HEK293 (cell line): ENCODE data around the gene CYBA.

ENCODE experiments used
- TCF7L2 ChIP-seq: IDR thresholded peaks from 2 replicates; pipeline ENCODE4 v1.6.1; 2011; ENCODE audit warnings: low read depth, mild to moderate bottlenecking, inconsistent platforms, low read length, moderate library complexity, borderline replicate concordance
- ZNF146 ChIP-seq: fragments of 450-650 bp; formaldehyde crosslinking; IDR thresholded peaks from 2 replicates; pipeline ENCODE4 v1.5.1; 2016; ENCODE audit warnings: missing biosample characterization, missing genetic modification characterization
- ZNF335 ChIP-seq: fragments of 450-650 bp; formaldehyde crosslinking; conservative IDR thresholded peaks from 2 replicates; pipeline ENCODE4 v1.5.1; 2016; ENCODE audit warnings: missing biosample characterization, missing genetic modification characterization
- ZNF354C ChIP-seq: fragments of 450-650 bp; formaldehyde crosslinking; IDR thresholded peaks from 2 replicates; pipeline ENCODE4 v1.5.1; 2016; ENCODE audit warnings: missing biosample characterization, missing genetic modification characterization, low read depth, borderline replicate concordance
- ZNF600 ChIP-seq: fragments of 450-650 bp; formaldehyde crosslinking; IDR thresholded peaks from 2 replicates; pipeline ENCODE4 v1.5.1; 2016; ENCODE audit warnings: missing biosample characterization, missing genetic modification characterization
- TF ChIP-seq, protein P1 (sequence below): fragments of 450-650 bp; formaldehyde crosslinking; IDR thresholded peaks from 2 replicates; pipeline ENCODE4 v1.5.1; 2016; ENCODE audit warnings: missing biosample characterization, missing genetic modification characterization
- TF ChIP-seq, protein P2 (sequence below): fragments of 450-650 bp; formaldehyde crosslinking; IDR thresholded peaks from 2 replicates; pipeline ENCODE4 v1.5.1; 2016; ENCODE audit warnings: missing biosample characterization, missing genetic modification characterization
- TF ChIP-seq, protein P3 (sequence below): fragments of 450-650 bp; formaldehyde crosslinking; IDR thresholded peaks from 2 replicates; pipeline ENCODE4 v1.5.1; 2016; ENCODE audit warnings: missing biosample characterization, missing genetic modification characterization
- TF ChIP-seq, protein P4 (sequence below): fragments of 450-650 bp; formaldehyde crosslinking; IDR thresholded peaks from 2 replicates; pipeline ENCODE4 v1.5.1; 2016; ENCODE audit warnings: missing biosample characterization, missing genetic modification characterization

DNA sequence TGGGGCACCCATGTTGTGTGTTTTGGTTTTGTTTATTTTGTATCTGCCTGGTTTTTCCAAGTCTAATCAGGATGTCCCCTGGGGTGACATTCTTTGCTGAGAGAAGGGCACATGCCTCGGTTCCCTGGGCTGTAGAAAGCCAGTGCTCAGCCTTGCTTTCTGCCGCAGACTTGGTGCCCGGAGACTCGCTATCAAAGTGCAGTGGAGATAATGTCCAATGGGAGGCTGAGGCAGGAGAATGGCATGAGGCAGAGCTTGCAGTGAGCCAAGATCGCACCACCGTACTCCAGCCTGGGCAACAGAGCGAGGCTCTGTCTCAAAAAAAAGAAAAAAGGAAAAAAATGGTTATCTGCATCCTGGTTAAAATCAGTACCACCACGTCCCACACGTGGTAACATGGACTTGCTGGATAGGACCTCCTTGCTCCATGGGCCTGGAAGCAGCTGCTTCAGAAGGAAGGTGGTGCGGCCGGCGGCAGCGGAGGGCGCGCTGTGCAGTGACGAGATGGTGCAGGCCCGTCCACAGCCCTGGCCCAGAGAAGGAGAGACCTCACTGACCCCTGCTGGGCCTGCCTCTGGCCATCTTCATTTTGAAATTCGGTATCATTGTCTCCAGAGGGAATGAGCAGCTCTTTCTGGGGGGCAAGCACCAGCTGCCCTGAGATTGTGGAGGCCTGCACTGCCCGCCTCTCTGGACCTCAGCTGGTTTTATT, 31.7 kb downstream of the CYBA start:
- TF ChIP-seq, protein P1, sequence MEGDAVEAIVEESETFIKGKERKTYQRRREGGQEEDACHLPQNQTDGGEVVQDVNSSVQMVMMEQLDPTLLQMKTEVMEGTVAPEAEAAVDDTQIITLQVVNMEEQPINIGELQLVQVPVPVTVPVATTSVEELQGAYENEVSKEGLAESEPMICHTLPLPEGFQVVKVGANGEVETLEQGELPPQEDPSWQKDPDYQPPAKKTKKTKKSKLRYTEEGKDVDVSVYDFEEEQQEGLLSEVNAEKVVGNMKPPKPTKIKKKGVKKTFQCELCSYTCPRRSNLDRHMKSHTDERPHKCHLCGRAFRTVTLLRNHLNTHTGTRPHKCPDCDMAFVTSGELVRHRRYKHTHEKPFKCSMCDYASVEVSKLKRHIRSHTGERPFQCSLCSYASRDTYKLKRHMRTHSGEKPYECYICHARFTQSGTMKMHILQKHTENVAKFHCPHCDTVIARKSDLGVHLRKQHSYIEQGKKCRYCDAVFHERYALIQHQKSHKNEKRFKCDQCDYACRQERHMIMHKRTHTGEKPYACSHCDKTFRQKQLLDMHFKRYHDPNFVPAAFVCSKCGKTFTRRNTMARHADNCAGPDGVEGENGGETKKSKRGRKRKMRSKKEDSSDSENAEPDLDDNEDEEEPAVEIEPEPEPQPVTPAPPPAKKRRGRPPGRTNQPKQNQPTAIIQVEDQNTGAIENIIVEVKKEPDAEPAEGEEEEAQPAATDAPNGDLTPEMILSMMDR: no peak
- TF ChIP-seq, protein P2, sequence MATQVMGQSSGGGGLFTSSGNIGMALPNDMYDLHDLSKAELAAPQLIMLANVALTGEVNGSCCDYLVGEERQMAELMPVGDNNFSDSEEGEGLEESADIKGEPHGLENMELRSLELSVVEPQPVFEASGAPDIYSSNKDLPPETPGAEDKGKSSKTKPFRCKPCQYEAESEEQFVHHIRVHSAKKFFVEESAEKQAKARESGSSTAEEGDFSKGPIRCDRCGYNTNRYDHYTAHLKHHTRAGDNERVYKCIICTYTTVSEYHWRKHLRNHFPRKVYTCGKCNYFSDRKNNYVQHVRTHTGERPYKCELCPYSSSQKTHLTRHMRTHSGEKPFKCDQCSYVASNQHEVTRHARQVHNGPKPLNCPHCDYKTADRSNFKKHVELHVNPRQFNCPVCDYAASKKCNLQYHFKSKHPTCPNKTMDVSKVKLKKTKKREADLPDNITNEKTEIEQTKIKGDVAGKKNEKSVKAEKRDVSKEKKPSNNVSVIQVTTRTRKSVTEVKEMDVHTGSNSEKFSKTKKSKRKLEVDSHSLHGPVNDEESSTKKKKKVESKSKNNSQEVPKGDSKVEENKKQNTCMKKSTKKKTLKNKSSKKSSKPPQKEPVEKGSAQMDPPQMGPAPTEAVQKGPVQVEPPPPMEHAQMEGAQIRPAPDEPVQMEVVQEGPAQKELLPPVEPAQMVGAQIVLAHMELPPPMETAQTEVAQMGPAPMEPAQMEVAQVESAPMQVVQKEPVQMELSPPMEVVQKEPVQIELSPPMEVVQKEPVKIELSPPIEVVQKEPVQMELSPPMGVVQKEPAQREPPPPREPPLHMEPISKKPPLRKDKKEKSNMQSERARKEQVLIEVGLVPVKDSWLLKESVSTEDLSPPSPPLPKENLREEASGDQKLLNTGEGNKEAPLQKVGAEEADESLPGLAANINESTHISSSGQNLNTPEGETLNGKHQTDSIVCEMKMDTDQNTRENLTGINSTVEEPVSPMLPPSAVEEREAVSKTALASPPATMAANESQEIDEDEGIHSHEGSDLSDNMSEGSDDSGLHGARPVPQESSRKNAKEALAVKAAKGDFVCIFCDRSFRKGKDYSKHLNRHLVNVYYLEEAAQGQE (tag by site-specific recombination): no peak
- no peak for TF ChIP-seq TCF7L2
- no peak for TF ChIP-seq ZNF335 (tag by site-specific recombination)
- TF ChIP-seq, protein P3, sequence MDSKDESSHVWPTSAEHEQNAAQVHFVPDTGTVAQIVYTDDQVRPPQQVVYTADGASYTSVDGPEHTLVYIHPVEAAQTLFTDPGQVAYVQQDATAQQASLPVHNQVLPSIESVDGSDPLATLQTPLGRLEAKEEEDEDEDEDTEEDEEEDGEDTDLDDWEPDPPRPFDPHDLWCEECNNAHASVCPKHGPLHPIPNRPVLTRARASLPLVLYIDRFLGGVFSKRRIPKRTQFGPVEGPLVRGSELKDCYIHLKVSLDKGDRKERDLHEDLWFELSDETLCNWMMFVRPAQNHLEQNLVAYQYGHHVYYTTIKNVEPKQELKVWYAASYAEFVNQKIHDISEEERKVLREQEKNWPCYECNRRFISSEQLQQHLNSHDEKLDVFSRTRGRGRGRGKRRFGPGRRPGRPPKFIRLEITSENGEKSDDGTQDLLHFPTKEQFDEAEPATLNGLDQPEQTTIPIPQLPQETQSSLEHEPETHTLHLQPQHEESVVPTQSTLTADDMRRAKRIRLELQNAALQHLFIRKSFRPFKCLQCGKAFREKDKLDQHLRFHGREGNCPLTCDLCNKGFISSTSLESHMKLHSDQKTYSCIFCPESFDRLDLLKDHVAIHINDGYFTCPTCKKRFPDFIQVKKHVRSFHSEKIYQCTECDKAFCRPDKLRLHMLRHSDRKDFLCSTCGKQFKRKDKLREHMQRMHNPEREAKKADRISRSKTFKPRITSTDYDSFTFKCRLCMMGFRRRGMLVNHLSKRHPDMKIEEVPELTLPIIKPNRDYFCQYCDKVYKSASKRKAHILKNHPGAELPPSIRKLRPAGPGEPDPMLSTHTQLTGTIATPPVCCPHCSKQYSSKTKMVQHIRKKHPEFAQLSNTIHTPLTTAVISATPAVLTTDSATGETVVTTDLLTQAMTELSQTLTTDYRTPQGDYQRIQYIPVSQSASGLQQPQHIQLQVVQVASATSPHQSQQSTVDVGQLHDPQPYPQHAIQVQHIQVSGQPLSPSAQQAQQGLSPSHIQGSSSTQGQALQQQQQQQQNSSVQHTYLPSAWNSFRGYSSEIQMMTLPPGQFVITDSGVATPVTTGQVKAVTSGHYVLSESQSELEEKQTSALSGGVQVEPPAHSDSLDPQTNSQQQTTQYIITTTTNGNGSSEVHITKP: no peak
- TF ChIP-seq, protein P4, sequence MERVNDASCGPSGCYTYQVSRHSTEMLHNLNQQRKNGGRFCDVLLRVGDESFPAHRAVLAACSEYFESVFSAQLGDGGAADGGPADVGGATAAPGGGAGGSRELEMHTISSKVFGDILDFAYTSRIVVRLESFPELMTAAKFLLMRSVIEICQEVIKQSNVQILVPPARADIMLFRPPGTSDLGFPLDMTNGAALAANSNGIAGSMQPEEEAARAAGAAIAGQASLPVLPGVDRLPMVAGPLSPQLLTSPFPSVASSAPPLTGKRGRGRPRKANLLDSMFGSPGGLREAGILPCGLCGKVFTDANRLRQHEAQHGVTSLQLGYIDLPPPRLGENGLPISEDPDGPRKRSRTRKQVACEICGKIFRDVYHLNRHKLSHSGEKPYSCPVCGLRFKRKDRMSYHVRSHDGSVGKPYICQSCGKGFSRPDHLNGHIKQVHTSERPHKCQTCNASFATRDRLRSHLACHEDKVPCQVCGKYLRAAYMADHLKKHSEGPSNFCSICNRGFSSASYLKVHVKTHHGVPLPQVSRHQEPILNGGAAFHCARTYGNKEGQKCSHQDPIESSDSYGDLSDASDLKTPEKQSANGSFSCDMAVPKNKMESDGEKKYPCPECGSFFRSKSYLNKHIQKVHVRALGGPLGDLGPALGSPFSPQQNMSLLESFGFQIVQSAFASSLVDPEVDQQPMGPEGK (tag by site-specific recombination): no peak
- no peak for TF ChIP-seq ZNF354C (tag by site-specific recombination)
- no peak for TF ChIP-seq ZNF146 (tag by site-specific recombination)
- no peak for TF ChIP-seq ZNF600
